ENCODE results near the gene CACNA1B.

CACNA1B gene

GRCh38 chr9:137920753-137921152 lies 43.2 kb downstream of the CACNA1B start:
- no peak for DNase-seq (ENCODE audit: low read depth in 2 of 2)

- no peak for DNase-seq (ENCODE audit: low read depth in 2 of 2)
These were observed 46.6 kb downstream of the CACNA1B start for GRCh38 chr9:137924169-137924568.

GRCh38 chr9:137924761-137925369 lies 47.3 kb downstream of the CACNA1B start:
- no peak for DNase-seq (ENCODE audit: low read depth in 2 of 2)

GRCh38 chr9:137943655-137944054 lies 66.1 kb downstream of the CACNA1B start:
- no peak for DNase-seq (ENCODE audit: low read depth in 2 of 2)

GRCh38 chr9:137945581-137945980 lies 68.0 kb downstream of the CACNA1B start:
- no peak for DNase-seq (ENCODE audit: low read depth in 2 of 2)

GRCh38 chr9:137946993-137947392 lies 69.4 kb downstream of the CACNA1B start:
- no peak for DNase-seq (ENCODE audit: low read depth in 2 of 2)

GRCh38 chr9:137948642-137949041 lies 71.1 kb downstream of the CACNA1B start:
- DNase-seq (ENCODE audit: low read depth in 2 of 2), result no peak

- DNase-seq (ENCODE audit: low read depth in 2 of 2), result no peak
These were observed 71.7 kb downstream of the CACNA1B start for GRCh38 chr9:137949260-137949659.

- no peak for DNase-seq (ENCODE audit: low read depth in 2 of 2)
These were observed 73.5 kb downstream of the CACNA1B start for GRCh38 chr9:137951107-137951506.

GRCh38 chr9:137951597-137952490 lies 74.3 kb downstream of the CACNA1B start:
- DNase-seq (ENCODE audit: low read depth in 2 of 2), result no peak

GRCh38 chr9:137952976-137953666 lies 75.5 kb downstream of the CACNA1B start:
- no peak for DNase-seq (ENCODE audit: low read depth in 2 of 2)

- no peak for DNase-seq (ENCODE audit: low read depth in 2 of 2)
These were observed 76.3 kb downstream of the CACNA1B start for GRCh38 chr9:137953683-137954438.

GRCh38 chr9:137955224-137955570 lies 77.6 kb downstream of the CACNA1B start:
- DNase-seq (ENCODE audit: low read depth in 2 of 2), result no peak

- DNase-seq (ENCODE audit: low read depth in 2 of 2), result no peak
These were observed 78.0 kb downstream of the CACNA1B start for GRCh38 chr9:137955586-137955985.

GRCh38 chr9:137956039-137956438 lies 78.5 kb downstream of the CACNA1B start:
- DNase-seq (ENCODE audit: low read depth in 2 of 2), result no peak

GRCh38 chr9:137956688-137957385 lies 79.3 kb downstream of the CACNA1B start:
- DNase-seq (ENCODE audit: low read depth in 2 of 2), result no peak

GRCh38 chr9:137959641-137960411 lies 82.2 kb downstream of the CACNA1B start:
- no peak for DNase-seq (ENCODE audit: low read depth in 2 of 2)

GRCh38 chr9:137960496-137960895 lies 82.9 kb downstream of the CACNA1B start:
- DNase-seq (ENCODE audit: low read depth in 2 of 2), result no peak

- no peak for DNase-seq (ENCODE audit: low read depth in 2 of 2)
These were observed 85.9 kb downstream of the CACNA1B start for GRCh38 chr9:137963525-137963924.

GRCh38 chr9:137965177-137965795 lies 87.7 kb downstream of the CACNA1B start:
- DNase-seq (ENCODE audit: low read depth in 2 of 2), result no peak

Data from fibroblast of skin of left quadriceps (primary cell).